Measurements from ENCODE around the gene SLC12A1.

DNA sequence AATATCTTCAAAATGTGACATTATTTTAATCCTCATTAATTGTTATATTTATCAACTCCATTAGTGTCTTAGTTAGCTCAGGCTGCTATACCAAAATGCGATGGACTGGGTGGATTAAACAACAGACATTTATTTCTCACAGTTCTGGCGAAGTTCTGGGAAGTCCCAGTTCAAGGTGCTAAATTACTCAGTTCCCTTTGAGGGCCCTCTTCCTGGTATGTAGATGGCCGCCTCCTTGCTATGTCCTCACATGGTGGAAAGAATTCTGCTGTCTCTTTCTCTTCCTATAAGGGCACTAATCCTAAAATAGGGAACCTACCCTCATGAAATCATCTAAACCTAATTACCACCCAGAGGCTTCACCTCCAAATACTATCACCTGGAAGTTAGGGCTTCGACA lies 86.4 kb downstream of the SLC12A1 start:
- TF ChIP-seq, protein P1, sequence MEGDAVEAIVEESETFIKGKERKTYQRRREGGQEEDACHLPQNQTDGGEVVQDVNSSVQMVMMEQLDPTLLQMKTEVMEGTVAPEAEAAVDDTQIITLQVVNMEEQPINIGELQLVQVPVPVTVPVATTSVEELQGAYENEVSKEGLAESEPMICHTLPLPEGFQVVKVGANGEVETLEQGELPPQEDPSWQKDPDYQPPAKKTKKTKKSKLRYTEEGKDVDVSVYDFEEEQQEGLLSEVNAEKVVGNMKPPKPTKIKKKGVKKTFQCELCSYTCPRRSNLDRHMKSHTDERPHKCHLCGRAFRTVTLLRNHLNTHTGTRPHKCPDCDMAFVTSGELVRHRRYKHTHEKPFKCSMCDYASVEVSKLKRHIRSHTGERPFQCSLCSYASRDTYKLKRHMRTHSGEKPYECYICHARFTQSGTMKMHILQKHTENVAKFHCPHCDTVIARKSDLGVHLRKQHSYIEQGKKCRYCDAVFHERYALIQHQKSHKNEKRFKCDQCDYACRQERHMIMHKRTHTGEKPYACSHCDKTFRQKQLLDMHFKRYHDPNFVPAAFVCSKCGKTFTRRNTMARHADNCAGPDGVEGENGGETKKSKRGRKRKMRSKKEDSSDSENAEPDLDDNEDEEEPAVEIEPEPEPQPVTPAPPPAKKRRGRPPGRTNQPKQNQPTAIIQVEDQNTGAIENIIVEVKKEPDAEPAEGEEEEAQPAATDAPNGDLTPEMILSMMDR (IDR thresholded peaks at IDR 0.05), result no peak
- no peak for TF ChIP-seq EZH2 (IDR thresholded peaks at IDR 0.05)
